Measurements from ENCODE around the gene PLK2. TPM values are rescaled to one million over a fixed set of nuclear protein-coding genes. Genes with fewer than 3 reads are reported as not detected.

PLK2 gene
- total and polyA plus RNA-seq, 2 experiments from 2014 or later = 98.0 to 183 TPM

DNA sequence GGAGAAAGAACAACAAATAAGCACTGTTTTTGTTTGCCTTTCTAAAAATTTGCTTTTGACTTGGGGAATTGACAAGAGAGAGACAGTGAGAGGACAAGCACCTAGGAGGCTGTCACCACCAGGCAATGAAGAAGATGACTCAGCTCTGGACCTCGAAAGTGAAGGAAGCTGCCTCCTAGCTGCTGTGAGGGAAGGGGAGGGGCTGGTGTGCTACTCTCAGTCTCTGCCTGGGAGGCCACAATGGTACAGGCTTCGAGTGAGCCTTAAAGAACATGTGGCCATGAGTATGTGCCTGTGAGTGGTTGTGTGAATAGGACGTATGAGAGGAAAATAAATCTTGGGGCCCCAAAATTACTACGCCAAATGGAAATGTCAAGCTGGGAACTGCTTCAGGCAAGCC, 7.1 kb upstream of the PLK2 start:
- WGBS (ENCODE audit: low lambda C conversion rate, missing lambda C conversion rate) = 50% methylated on average over 4 of the region's 4 CpGs
- Histone ChIP-seq H3K27me3 (no peaks in the 10 kb centered on the region), H3K4me1 (ENCODE audit: insufficient read depth) (peaks cover 3% of the 10 kb centered on the region), H3K27ac (no peak overlapping the region), H3K4me3 (no peak overlapping the region), H3K36me3 (replicated peaks; ENCODE audit: insufficient read depth, low read depth) (no peaks in the 10 kb centered on the region), H3K9me3 (ENCODE audit: low read depth) (no peaks in the 10 kb centered on the region), H3K9me2 (replicated peaks; ENCODE audit: insufficient read depth) (no peaks in the 10 kb centered on the region), H3K4me2 (no peak overlapping the region), H4K20me1 (ENCODE audit: insufficient read depth, poor library complexity, severe bottlenecking) (no peaks in the 10 kb centered on the region), H2AFZ (no peak overlapping the region), H3K79me2 (no peaks in the 10 kb centered on the region)
- no peak for TF ChIP-seq CTCF (IDR thresholded peaks at IDR 0.05; ENCODE audit: poor library complexity)
- no peak for TF ChIP-seq EZH2 (IDR thresholded peaks at IDR 0.05; ENCODE audit: borderline replicate concordance)
- no peak for TF ChIP-seq EZH2phosphoT487 (IDR thresholded peaks at IDR 0.05; ENCODE audit: low read depth, severe bottlenecking, unreplicated experiment)
- DNase-seq (ENCODE audit: low spot score) = peak; percentile 75

- Histone ChIP-seq H3K27ac (peak overlapping the region; percentile 98), H3K9me2 (replicated peaks; ENCODE audit: insufficient read depth) (no peaks in the 10 kb centered on the region), H3K36me3 (replicated peaks; ENCODE audit: insufficient read depth, low read depth) (peaks cover 3% of the 10 kb centered on the region), H3K9me3 (ENCODE audit: low read depth) (no peaks in the 10 kb centered on the region), H3K4me2 (no peak overlapping the region), H4K20me1 (ENCODE audit: insufficient read depth, poor library complexity, severe bottlenecking) (peaks cover 12% of the 10 kb centered on the region), H3K4me1 (ENCODE audit: insufficient read depth) (peaks cover 3% of the 10 kb centered on the region), H3K79me2 (peaks cover 21% of the 10 kb centered on the region), H3K27me3 (no peaks in the 10 kb centered on the region), H2AFZ (no peak overlapping the region), H3K4me3 (no peak overlapping the region)
- TF ChIP-seq CTCF (IDR thresholded peaks at IDR 0.05; ENCODE audit: poor library complexity) = peak; percentile 74
- no peak for TF ChIP-seq EZH2 (IDR thresholded peaks at IDR 0.05; ENCODE audit: borderline replicate concordance)
- no peak for TF ChIP-seq EZH2phosphoT487 (IDR thresholded peaks at IDR 0.05; ENCODE audit: low read depth, severe bottlenecking, unreplicated experiment)
- 10% methylated on average over 4 of the region's 4 CpGs for WGBS (ENCODE audit: low lambda C conversion rate, missing lambda C conversion rate)
- peak; percentile 68 for DNase-seq (ENCODE audit: low spot score)
These were observed 2.8 kb upstream of the PLK2 start for GRCh38 chr5:58462623-58463230.

DNA sequence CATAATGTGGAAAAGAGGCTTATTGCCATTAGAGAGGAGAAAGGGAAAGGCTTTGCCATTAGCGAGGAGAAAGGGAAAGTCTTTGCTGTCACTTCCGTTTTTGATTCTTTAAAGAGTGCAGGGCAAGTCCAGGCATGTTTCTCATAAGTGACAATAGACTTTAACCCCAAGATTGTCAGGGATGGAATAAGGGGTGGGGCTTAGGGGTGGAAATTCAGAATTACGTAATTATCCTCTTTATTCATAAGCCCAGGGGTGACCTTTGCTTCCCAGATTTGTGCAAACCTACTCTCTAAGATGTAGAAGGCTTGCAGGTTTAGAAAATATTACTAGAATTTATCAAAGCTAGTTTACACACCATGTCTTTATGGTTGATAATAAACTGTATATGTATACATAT, 2.3 kb upstream of the PLK2 start:
- H3K9me3 ChIP-seq (ENCODE audit: low read depth) = no peaks in the 10 kb centered on the region
- H3K27ac ChIP-seq = peak overlapping the region; percentile 98
- TF ChIP-seq CTCF (IDR thresholded peaks at IDR 0.05; ENCODE audit: poor library complexity) (no peak), EZH2 (IDR thresholded peaks at IDR 0.05; ENCODE audit: borderline replicate concordance) (no peak), EZH2phosphoT487 (IDR thresholded peaks at IDR 0.05; ENCODE audit: low read depth, severe bottlenecking, unreplicated experiment) (no peak)
- peaks cover 27% of the 10 kb centered on the region for H3K79me2 ChIP-seq
- H3K36me3 ChIP-seq (replicated peaks; ENCODE audit: insufficient read depth, low read depth) = peaks cover 3% of the 10 kb centered on the region
- peaks cover 3% of the 10 kb centered on the region for H3K4me1 ChIP-seq (ENCODE audit: insufficient read depth)
- no peak overlapping the region for H2AFZ ChIP-seq
- H3K4me2 ChIP-seq = no peak overlapping the region
- no peak overlapping the region for H3K4me3 ChIP-seq
- no peaks in the 10 kb centered on the region for H3K27me3 ChIP-seq
- DNase-seq (ENCODE audit: low spot score) = peak; percentile 80
- H3K9me2 ChIP-seq (replicated peaks; ENCODE audit: insufficient read depth) = no peaks in the 10 kb centered on the region
- 61% methylated on average over 3 of the region's 3 CpGs for WGBS (ENCODE audit: low lambda C conversion rate, missing lambda C conversion rate)
- peaks cover 14% of the 10 kb centered on the region for H4K20me1 ChIP-seq (ENCODE audit: insufficient read depth, poor library complexity, severe bottlenecking)

Data from hepatocyte (in vitro differentiated cells).